CMK (cell line): ENCODE measurements around the gene S100A13.
A peak's percentile ranks its signal among the peaks of the same experiment; 100 is the strongest.
"Not testable (repeated sequence)": the region's sequence is repeated elsewhere in the genome, so short reads cannot be mapped to it uniquely, and the experiment has no call there.

Experiments
- DNase-seq: peaks from one replicate; pipeline ENCODE4 v3.0.0-alpha.2; 2010; ENCODE audit warnings: low read depth

Gene S100A13

DNA sequence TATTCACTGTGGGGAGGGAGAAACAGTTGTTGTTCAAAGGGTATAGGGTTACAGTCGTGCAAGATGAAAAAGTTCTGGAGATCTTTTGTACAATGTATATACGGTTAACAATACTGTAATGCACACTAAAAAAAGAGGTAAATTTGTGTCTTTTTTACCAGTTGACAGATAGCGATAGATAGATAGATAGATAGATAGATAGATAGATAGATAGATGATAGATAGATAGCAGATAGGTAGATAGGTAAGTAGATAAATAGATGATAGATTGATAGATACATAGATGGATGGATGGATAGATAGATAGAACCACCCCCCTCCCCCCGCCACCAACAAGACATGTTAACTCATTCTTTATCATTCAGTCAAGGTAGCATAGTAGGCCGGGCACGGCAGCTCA lies 24.6 kb downstream of the S100A13 start:
- no peak for DNase-seq

DNA sequence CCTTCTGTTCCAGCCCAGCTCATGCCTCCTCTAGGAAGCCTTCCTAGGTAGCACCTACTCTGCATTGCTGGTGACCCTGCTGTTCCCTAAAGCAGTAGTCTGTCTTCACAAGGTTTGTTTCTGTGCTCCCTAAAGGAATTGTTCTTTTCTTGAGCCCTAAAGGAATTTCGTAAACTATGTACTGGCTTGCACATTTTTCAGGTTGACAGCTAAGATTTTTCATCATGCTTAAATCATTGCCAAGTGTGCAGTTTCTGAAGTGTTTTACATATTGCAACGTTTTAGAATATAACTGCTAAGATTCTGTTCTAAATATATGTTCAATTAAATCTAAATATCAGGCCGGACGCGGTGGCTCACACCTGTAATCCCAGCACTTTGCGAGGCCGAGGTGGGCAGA lies 27.5 kb downstream of the S100A13 start:
- DNase-seq: no peak

DNA sequence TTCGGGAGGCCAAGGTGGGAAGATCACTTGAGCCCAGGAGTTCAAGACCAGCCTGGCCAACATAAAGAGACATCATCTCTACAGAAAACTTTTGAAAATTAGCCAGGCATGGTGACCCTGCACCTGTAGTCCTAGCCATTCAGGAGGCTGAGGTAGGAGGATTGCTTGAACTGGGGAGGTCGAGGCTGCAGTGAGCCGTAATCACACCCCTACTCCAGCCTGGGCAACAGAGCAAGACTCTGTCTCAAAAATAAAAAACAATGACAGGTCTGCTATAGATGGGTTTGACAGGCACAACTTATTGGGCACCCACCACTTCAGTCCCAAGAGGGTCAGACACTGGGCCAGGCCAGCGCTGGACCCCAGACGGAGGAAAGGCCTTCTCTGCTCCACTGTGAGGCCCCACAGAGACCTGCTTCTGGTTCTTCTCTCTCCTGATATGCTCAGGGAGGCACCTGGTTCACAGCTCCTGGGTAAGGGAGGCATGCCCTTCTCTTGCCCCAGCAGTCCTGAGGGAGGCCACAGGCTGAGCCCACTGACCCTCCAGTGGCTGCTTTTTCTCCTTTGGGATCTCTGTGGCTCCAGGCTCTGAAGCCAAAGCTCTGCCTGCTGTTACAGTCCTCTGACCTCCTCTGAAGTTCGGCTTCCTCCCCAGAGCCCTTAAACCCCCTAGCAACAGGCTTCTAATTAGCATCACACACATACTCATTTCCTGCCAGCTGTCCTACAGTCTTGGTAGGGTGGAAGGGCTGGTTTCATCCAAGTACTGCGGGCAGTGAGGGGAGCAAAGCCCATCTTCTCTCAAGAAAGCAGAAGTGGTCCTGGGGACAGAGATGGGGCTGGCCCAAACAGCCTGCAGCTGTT lies 28.8 kb downstream of the S100A13 start:
- no peak for DNase-seq

DNA sequence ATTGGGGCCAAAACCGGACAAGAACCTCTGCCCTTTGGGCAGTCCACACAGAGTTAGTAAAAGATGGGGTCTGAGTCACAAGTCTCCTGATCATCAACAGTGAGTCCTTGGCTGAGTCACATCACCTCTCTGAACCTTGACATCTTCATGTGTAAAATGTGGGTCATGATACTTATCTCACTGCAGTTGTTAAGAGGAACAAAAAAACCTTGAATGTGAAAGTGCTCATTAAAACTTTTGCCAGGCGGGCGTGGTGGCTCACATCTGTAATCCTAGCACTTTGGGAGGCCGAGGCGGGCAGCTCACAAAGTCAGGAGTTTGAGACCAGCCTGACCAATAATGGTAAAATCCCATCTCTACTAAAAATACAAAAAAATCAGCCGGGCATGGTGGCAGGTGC lies 30.1 kb downstream of the S100A13 start:
- DNase-seq: no peak

DNA sequence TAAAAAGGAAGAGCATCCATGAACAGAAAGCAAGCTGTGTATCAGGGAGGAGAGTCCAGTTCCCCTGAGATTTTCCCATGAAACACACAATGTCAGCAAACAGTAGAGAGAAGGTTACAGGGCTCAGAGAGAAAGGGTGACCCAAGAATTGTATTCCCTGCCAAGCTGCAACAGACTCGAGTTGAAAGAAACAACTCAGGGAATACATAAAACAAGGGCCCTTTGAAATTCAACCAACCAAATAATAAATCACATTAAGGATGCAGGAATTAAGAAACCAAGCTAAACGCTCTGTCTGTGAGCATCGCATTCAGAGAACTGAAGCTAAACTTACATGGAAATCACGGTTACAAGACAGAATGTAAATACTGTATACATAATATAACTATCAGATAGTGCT lies 34.6 kb downstream of the S100A13 start:
- DNase-seq: no peak

DNA sequence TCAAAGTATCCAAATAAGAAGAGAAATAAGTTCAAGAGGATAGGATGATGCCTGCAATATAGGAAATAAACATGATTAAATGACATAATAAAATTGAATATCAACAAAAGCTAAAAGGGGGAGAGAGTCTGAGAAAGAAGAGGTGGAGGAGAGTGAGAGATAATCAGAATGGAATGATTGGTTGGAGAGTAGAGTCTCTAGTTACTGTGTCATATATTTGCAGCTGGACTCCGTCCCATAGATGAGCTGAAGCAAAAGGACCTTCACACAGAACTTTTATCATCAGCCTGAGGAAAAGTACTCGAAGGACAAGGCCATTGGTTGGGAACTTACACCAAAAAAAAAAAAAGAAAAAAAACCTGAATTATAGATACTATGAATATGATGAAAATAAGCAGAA lies 38.8 kb downstream of the S100A13 start:
- no peak for DNase-seq

DNA sequence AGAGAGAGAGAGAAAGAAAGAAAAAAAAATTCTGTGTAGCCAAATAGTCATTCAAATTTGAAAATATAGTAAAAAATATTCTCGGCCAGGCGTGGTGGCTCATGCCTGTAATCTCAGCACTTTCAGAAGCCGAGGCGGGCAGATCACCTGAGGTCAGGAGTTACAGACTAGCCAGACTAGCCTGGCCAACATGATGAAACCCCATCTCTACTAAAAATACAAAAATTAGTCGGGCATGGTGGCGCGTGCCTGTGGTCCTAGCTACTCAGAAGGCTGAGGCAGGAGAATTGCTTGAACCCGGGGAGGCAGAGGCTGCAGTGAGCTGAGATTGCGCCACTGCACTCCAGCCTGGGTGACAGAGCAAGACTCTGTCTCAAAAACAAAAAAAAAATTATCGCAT lies 39.3 kb downstream of the S100A13 start:
- DNase-seq: not testable (repeated sequence)

DNA sequence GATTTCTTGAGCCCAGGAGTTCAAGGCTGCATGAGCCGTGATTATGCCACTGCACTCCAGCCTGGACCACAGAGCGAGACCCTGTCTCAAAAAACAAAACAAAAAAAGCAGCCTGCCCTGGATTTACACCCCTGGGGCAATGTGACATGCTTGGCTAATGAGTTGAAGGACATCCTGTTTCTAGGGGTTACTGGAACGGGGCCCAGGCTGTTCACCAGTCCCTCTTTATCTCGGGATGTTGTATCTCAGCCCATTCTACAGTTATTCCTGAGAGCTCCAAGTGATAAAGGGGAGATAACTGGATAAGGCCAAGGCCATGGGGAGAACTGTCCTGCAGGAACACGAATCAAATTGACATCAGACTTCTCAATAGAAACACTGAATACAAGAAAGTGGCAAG lies 40.0 kb downstream of the S100A13 start:
- no peak for DNase-seq

DNA sequence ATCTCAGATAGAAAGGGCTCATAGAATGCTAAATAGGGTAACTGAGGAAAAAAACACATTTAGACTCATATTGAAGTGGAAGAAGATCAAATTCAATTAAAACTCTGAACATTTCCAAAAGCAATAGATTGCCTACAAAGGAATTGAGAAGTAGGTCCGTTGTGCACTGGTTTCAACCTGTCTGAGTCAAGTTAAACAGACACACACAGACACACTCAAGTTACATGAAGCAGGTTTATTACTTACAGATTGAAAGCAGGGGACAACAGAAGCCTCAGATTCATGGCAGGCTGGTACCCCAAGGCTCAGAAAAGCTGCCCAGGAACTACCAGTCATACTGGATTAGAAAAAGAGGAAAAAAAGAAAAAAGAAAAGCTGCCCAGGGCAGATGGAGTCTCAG lies 41.0 kb downstream of the S100A13 start:
- DNase-seq: no peak

DNA sequence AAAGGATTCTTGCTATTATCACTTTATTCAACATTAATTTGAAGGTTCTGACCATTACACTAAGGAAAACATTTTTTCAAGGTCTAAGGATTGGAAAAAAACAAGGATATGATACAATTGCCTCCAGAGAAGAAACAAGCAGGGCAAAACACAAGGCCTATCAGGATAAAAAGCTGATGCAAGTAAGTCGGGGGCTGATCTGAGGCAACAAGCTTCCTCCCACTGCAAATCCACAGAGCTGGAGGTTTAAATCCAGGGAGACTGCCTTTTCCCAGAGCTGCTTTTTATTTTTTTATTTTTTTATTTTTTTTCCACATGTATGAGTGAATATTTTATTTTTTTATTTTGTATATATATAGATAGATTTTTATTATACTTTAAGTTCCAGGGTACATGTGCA lies 42.3 kb downstream of the S100A13 start:
- DNase-seq: no peak

DNA sequence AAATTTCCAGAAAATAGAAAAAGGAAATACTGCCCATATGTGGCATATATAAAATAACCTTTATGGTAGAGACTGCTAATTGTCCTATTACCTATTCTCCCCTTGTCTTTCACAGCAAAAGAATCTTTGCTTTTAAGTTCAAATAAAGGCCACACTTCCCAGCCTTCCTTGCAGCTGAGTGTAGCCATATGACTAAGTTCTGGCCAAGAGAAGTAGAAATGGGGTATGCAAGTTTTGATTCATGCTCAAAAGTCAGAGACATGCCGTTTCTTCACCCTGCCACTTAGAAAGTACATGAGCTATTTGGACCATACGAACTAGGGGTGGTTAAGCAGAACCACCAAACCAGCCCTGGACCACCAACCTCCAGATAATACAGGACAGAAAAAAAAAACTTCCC lies 43.3 kb downstream of the S100A13 start:
- DNase-seq: no peak

DNA sequence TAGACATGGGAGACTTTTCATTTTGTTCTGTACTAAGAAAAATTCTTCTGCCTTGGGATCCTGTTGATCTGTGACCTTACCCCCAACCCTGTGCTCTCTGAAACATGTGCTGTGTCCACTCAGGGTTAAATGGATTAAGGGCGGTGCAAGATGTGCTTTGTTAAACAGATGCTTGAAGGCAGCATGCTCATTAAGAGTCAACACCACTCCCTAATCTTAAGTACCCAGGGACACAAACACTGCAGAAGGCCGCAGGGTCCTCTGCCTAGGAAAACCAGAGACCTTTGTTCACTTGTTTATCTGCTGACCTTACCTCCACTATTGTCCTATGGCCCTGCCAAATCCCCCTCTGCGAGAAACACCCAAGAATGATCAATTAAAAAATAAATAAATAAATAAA lies 43.8 kb downstream of the S100A13 start:
- not testable (repeated sequence) for DNase-seq

DNA sequence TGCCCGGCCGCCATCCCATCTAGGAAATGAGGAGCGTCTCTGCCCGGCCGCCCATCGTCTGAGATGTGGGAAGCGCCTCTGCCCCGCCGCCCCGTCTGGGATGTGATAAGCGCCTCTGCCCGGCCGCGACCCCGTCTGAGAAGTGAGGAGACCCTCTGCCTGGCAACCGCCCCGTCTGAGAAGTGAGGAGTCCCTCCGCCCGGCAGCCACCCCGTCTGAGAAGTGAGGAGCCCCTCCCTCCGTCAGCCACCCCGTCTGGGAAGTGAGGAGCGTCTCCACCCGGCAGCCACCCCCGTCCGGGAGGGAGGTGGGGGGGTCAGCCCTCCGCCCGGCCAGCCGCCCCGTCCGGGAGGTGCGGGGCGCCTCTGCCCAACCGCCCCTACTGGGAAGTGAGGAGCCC lies 44.5 kb downstream of the S100A13 start:
- not testable (repeated sequence) for DNase-seq

DNA sequence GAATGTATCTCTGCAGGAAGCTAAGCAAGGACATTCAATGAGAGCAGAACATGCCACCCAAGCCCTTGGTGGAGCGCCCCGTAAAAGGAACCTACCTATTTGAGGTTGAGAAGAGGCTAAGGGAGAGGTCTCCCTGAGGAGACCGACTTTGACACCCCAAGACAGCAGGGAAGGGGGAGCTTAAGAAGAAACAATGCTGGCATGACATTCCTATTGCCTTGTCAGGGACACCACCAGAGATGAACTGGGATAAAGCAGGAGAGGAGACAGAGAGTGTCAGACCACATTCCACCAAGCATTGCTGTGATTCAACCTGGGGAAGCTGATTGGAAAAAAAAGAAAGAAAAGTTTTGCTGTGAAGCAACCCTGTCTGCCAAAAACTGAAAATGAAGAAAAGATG lies 48.4 kb downstream of the S100A13 start:
- no peak for DNase-seq

DNA sequence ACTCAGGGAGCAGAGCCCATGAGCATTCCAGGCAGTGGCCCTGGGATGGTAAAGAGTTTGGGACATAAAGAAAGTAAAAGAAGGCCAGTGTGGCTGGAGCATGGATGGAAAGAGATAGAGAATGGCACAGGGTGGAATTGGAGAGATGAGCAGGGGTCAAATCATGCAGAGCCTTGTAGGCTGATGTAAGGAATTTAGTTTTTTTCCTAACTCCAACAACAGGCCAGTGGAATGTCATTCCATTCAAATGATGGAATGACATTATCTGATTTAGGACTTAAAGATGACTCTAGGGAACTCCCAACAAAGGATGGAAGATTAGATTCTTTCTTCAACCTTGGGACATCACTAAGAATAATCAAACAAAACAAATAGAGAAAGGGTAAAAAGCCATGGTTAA lies 48.8 kb downstream of the S100A13 start:
- no peak for DNase-seq

DNA sequence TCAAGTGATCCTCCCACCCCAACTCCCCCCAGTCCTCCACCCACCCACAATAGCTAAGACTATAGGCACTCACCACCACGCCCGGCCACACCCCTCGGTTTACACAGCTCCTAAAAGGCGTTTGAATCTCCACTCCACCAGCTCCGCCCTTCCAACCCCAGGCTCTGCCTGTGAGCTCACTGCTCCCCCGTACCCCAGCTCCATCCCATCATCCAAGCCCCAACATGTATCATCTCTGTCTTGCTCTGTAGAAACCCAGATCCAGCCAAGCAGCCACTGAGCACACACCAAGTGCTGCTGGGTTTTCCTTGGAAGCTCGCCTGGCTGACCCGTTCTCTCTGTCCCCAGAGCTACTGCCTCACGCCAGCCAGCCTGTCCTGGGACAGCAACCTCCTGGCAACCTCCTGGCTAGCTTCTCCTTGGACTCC lies 49.7 kb downstream of the S100A13 start:
- DNase-seq: no peak

DNA sequence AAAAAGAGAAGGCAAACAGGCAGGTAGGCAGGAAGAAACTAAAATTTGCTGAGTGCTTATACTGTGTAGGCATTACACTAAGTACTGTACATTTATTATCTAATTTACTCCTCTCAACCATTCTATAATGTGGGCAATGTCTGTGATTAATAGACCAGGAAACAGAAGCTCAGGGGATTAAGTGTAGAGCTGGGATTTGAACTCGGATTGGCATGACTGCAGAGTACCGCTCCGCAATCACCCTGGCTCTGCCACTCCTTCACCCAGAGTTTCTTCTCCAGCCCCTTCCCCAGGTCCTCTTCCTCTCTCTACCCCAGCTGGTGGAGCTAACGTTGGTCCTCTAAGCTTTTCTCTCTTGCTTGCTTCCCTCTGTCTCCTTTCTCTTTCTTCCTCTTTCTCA lies 50.2 kb downstream of the S100A13 start:
- DNase-seq: no peak

DNA sequence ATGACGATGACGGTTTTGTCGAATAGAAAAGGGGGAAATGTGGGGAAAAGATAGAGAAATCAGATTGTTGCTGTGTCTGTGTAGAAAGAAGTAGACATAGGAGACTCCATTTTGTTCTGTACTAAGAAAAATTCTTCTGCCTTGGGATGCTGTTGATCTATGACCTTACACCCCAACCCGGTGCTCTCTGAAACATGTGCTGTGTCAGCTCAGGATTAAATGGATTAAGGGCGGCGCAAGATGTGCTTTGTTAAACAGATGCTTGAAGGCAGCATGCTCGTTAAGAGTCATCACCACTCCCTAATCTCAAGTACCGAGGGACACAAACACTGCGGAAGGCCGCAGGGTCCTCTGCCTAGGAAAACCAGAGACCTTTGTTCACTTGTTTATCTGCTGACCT lies 51.8 kb downstream of the S100A13 start:
- DNase-seq: not testable (repeated sequence)

DNA sequence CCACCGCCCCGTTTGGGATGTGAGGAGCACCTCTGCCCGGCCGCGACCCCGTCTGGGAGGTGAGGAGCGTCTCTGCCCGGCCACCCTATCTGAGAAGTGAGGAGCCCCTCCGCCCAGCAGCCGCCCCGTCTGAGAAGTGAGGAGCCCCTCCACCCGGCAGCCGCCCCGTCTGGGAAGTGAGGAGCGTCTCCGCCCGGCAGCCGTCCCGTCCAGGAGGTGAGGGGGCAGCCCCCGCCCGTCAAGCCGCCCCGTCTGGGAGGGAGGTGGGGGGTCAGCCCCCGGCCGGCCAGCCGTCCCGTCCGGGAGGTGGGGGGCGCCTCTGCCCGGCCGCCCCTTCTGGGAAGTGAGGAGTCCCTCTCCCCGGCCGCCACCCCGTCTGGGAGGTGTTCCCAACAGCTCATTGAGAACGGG lies 52.2 kb downstream of the S100A13 start:
- not testable (repeated sequence) for DNase-seq

DNA sequence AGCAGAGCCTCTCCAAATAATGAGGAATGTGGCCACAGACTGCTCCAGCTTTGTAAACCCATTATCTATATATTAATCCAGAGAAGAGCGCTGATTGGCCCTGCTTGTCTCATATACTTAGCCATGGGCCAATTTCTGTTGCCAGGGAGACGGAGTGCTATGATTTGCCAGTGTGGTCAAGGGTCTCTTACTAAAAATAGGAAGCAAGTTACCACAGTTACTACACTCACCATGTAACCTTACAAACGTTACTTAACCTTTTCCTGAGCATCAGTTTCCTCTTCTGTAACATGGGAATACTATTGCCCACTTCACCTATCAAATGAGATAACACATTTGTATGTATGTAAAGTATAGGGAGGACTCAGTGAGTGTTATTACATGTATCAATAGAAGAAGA lies 54.0 kb downstream of the S100A13 start:
- DNase-seq: no peak

DNA sequence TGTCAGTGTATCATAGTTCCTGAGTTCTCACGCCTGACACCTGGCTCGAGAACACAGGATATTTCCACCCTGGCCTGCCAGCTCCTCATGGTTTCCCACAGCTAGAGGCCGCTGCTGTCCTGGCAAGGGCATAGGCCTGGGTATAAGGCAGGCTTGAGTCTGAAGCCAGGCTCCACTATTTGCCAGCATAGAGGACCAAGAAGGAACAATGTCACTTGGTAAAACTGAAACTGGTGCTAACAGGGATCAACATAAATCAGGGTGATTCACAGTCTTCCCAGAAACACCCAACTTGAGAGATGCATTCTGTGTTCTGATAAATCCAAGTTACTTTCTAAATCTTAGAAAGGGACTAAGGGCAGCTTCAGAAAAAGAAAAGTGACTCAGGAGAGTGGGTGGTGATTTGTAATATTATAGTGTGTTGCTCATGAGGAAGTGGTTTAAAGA lies 54.7 kb downstream of the S100A13 start:
- DNase-seq: peak; percentile 20

DNA sequence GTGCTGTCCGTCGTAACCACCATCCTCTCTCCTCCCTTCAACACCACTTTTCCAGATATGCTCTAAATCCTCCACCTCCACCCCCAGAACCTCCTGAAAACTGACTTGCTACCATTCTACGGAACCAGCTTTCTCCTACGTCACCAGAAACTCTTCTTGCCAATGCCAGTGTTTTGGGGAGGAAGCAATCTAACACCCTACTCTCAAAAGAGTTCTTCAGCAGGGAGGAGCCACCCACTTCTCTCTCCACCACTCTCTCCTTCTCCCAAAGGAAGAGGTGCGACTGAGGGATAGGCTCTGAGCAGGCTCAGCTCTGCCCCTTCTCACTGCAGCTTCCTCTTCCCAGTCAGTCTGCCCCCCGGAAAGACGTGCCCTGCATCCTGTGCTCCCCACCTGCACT lies 55.6 kb downstream of the S100A13 start:
- no peak for DNase-seq

DNA sequence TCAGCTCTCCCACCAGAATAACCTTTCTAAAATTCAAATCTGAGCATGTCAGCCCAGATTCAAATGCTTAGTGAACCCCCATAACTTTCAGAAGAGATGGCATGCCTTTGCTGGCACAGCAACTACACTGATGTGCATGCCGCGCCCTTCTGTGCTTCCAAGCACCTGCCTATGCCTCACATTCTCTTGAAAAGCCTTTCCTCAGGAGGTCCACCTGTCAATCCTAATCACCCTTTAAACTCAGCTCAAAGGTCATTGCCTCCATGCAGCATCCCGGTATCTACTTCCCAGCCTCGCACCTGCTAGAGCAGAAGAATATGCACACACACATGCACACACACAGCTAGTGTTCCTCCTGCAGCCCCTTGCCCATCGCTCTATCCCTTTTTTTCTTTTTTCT lies 56.4 kb downstream of the S100A13 start:
- no peak for DNase-seq

DNA sequence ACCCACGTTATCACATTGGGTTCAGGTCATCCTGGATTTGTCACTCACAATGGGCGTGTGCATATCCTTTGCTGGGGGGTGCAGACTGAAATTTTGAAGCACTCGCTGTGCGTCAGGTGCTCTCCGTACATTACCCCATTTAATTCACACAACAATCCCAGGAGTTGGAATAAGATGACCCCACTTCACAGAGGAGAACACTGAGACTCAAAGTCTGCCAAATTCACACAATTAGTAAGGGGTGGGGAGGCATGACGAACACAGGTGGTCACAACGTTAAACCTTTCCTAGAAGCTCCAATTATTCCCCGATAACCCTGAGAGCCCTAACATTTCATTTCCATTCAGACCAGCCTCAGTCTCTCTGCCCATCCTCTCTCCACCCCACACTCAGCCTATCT lies 57.8 kb downstream of the S100A13 start:
- no peak for DNase-seq
